ENCODE measurements around the gene TANC2.

TANC2 gene

GRCh38 chr17:63015824-63016223 lies 49.8 kb downstream of the TANC2 start:
- no peak for DNase-seq

Data from DMS 273 treated with DMSO at 0.1 percent for 48 hours (cell line).